Astrocyte (in vitro differentiated cells and primary cell): ENCODE results near the gene PNMT. TPM values are rescaled to one million over a fixed set of nuclear protein-coding genes. Genes with fewer than 3 reads are reported as not detected.
A peak's percentile ranks its signal among the peaks of the same experiment; 100 is the strongest.

Experiments
- DNase-seq: peaks from one replicate; pipeline ENCODE4 v3.0.0-alpha.2; 2010; ENCODE audit warnings: low read depth
- FAIRE-seq: peaks from 2 replicates; lab custom pipeline; 2011; peaks lifted over from hg19 to GRCh38; lab: Jason Lieb, UNC
- H2AFZ ChIP-seq: 2 replicates; pipeline ENCODE4 v1.6.0; 2012; ENCODE audit warnings: low read depth, low read length, inconsistent platforms
- H3K27ac ChIP-seq: 2 replicates; pipeline ENCODE4 v1.5.1; 2011; ENCODE audit warnings: low read depth, low read length, inconsistent platforms
- H3K27me3 ChIP-seq: 2 replicates; pipeline ENCODE4 v1.6.0; 2011; ENCODE audit warnings: low read length, inconsistent platforms; ENCODE audit not compliant: insufficient read depth
- H3K36me3 ChIP-seq: 2 replicates; pipeline ENCODE4 v1.5.1; 2011; ENCODE audit warnings: low read length, inconsistent platforms; ENCODE audit not compliant: insufficient read depth
- H3K4me1 ChIP-seq: 2 replicates; pipeline ENCODE4 v1.5.1; 2011; ENCODE audit warnings: low read length, inconsistent platforms; ENCODE audit not compliant: insufficient read depth
- H3K4me2 ChIP-seq: 2 replicates; pipeline ENCODE4 v1.6.0; 2012; ENCODE audit warnings: low read length, inconsistent platforms
- H3K4me3 ChIP-seq: 2 replicates; pipeline ENCODE4 v1.5.1; 2011; ENCODE audit warnings: low read depth, mild to moderate bottlenecking, low read length, inconsistent platforms; ENCODE audit not compliant: insufficient read depth
- H3K79me2 ChIP-seq: 2 replicates; pipeline ENCODE4 v1.6.0; 2012; ENCODE audit warnings: mild to moderate bottlenecking, low read length, inconsistent platforms; ENCODE audit not compliant: insufficient read depth
- H3K9ac ChIP-seq: 2 replicates; pipeline ENCODE4 v1.6.0; 2012; ENCODE audit warnings: mild to moderate bottlenecking, low read length, inconsistent platforms
- H3K9me3 ChIP-seq: 2 replicates; pipeline ENCODE4 v1.5.1; 2012; ENCODE audit warnings: low read depth, mild to moderate bottlenecking, low read length, inconsistent platforms; ENCODE audit not compliant: insufficient read depth
- H4K20me1 ChIP-seq: 2 replicates; pipeline ENCODE4 v1.6.0; 2012; ENCODE audit warnings: low read length, inconsistent platforms; ENCODE audit not compliant: insufficient read depth
- H3K27ac Mint-ChIP-seq: one replicate; pipeline ENCODE4 v1.8.0; 2021; ENCODE audit warnings: mild to moderate bottlenecking, mixed read lengths; ENCODE audit not compliant: unreplicated experiment
- H3K27me3 Mint-ChIP-seq: one replicate; pipeline ENCODE4 v1.8.0; 2021; ENCODE audit warnings: low read depth, mixed read lengths; ENCODE audit not compliant: unreplicated experiment
- H3K36me3 Mint-ChIP-seq: one replicate; pipeline ENCODE4 v1.8.0; 2021; ENCODE audit warnings: low read depth, mixed read lengths; ENCODE audit not compliant: unreplicated experiment
- H3K4me1 Mint-ChIP-seq: one replicate; pipeline ENCODE4 v1.8.0; 2021; ENCODE audit warnings: low read depth, mixed read lengths; ENCODE audit not compliant: unreplicated experiment
- H3K4me3 Mint-ChIP-seq: one replicate; pipeline ENCODE4 v1.8.0; 2021; ENCODE audit warnings: mild to moderate bottlenecking, moderate library complexity, mixed read lengths; ENCODE audit not compliant: unreplicated experiment
- H3K9me3 Mint-ChIP-seq: one replicate; pipeline ENCODE4 v1.8.0; 2021; ENCODE audit warnings: mild to moderate bottlenecking, mixed read lengths; ENCODE audit not compliant: unreplicated experiment
- EZH2 ChIP-seq: IDR thresholded peaks from 2 replicates; pipeline ENCODE4 v1.6.1; 2012; ENCODE audit warnings: mild to moderate bottlenecking, low read length, inconsistent platforms; ENCODE audit not compliant: insufficient read depth
- total RNA-seq: library from RNA; stranded (reverse); gene quantifications from 2 replicates; pipeline ENCODE4 v1.2.1, GENCODE V29; 2021
- TF ChIP-seq, protein P1 (sequence below): IDR thresholded peaks from 2 replicates; pipeline ENCODE4 v1.5.1; 2011; ENCODE audit warnings: low read depth, mild to moderate bottlenecking, inconsistent platforms, low read length, moderate library complexity; ENCODE audit not compliant: insufficient read depth

Gene PNMT
- total RNA-seq, 1 donor from 2014 or later = 0.59 TPM

DNA sequence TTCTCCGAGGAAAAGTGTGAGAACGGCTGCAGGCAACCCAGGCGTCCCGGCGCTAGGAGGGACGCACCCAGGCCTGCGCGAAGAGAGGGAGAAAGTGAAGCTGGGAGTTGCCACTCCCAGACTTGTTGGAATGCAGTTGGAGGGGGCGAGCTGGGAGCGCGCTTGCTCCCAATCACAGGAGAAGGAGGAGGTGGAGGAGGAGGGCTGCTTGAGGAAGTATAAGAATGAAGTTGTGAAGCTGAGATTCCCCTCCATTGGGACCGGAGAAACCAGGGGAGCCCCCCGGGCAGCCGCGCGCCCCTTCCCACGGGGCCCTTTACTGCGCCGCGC lies 31.5 kb downstream of the PNMT start, which contains the start of gene ERBB2:
TSS of gene ERBB2 (plus strand) at position 247 of the 330 bp plus-strand sequence. CDS start 175 bp downstream, outside the sequence.
- Mint-ChIP-seq H3K9me3 (no peaks in the 10 kb centered on the region), H3K36me3 (peaks cover 4% of the 10 kb centered on the region), H3K27me3 (no peaks in the 10 kb centered on the region), H3K4me1 (peaks cover 22% of the 10 kb centered on the region), H3K4me3 (peak within 1 kb of the TSS; percentile 97), H3K27ac (peak within 1 kb of the TSS; percentile 89)
- TF ChIP-seq, protein P1, sequence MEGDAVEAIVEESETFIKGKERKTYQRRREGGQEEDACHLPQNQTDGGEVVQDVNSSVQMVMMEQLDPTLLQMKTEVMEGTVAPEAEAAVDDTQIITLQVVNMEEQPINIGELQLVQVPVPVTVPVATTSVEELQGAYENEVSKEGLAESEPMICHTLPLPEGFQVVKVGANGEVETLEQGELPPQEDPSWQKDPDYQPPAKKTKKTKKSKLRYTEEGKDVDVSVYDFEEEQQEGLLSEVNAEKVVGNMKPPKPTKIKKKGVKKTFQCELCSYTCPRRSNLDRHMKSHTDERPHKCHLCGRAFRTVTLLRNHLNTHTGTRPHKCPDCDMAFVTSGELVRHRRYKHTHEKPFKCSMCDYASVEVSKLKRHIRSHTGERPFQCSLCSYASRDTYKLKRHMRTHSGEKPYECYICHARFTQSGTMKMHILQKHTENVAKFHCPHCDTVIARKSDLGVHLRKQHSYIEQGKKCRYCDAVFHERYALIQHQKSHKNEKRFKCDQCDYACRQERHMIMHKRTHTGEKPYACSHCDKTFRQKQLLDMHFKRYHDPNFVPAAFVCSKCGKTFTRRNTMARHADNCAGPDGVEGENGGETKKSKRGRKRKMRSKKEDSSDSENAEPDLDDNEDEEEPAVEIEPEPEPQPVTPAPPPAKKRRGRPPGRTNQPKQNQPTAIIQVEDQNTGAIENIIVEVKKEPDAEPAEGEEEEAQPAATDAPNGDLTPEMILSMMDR = no peak
- no peak for TF ChIP-seq EZH2
- Histone ChIP-seq H3K36me3 (peaks cover 3% of the 10 kb centered on the region), H4K20me1 (peaks cover 42% of the 10 kb centered on the region), H3K4me3 (peak within 1 kb of the TSS; percentile 70), H3K9me3 (no peaks in the 10 kb centered on the region), H3K4me2 (peak within 1 kb of the TSS; percentile 93), H3K27ac (no peak within 1 kb of the TSS), H3K9ac (peak within 1 kb of the TSS; percentile 85), H2AFZ (peak within 1 kb of the TSS; percentile 75), H3K27me3 (no peaks in the 10 kb centered on the region), H3K79me2 (peaks cover 48% of the 10 kb centered on the region), H3K4me1 (peaks cover 15% of the 10 kb centered on the region)
- DNase-seq = peak; percentile 75
- FAIRE-seq = peak; percentile 23

DNA sequence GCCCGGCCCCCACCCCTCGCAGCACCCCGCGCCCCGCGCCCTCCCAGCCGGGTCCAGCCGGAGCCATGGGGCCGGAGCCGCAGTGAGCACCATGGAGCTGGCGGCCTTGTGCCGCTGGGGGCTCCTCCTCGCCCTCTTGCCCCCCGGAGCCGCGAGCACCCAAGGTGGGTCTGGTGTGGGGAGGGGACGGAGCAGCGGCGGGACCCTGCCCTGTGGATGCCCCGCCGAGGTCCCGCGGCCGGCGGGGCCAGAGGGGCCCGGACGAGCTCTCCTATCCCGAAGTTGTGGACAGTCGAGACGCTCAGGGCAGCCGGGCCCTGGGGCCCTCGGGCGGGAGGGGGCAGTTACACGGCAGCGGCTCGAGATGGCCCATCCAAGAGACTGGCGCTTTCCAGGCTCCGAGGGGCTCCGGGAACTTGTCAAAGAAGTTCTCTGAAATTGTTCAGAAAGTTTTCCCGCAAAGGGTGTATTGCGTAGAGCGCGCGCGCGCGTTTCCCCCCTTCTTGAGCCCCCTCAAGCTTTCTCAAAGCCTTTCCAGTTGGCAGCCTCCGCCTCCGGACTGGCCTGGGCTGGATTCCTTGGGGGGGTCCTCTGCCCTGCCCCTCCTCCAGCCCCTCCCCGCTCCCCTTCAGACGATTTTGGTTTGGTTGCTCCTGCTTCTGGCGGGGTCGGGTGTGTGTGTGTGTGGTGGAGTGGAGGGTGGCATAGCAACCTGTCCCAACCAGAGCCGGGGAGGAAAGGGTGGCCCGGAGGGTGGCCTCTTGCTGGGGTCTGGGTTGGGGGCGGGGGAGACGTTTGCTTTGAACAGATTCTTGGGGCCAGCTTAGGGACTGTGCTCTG lies 32.1 kb downstream of the PNMT start:
- Histone ChIP-seq H3K79me2 (peaks cover 53% of the 10 kb centered on the region), H3K9ac (peak overlapping the region; percentile 85), H4K20me1 (peaks cover 48% of the 10 kb centered on the region), H2AFZ (peak overlapping the region; percentile 75), H3K4me1 (peaks cover 19% of the 10 kb centered on the region), H3K4me2 (peak overlapping the region; percentile 93), H3K4me3 (peak overlapping the region; percentile 70), H3K27me3 (no peaks in the 10 kb centered on the region), H3K36me3 (peaks cover 3% of the 10 kb centered on the region), H3K9me3 (no peaks in the 10 kb centered on the region), H3K27ac (no peak overlapping the region)
- H3K9me3 Mint-ChIP-seq = no peaks in the 10 kb centered on the region
- peaks cover 4% of the 10 kb centered on the region for H3K36me3 Mint-ChIP-seq
- H3K4me3 Mint-ChIP-seq = peak overlapping the region; percentile 92
- no peak for DNase-seq
- H3K4me1 Mint-ChIP-seq = peaks cover 22% of the 10 kb centered on the region
- peak overlapping the region; percentile 26 for H3K27ac Mint-ChIP-seq
- FAIRE-seq = no peak
- TF ChIP-seq, protein P1 = no peak
- TF ChIP-seq EZH2 = no peak
- no peaks in the 10 kb centered on the region for H3K27me3 Mint-ChIP-seq
